ENCODE measurements around the gene TOM1L1.

The TOM1L1 gene

DNA sequence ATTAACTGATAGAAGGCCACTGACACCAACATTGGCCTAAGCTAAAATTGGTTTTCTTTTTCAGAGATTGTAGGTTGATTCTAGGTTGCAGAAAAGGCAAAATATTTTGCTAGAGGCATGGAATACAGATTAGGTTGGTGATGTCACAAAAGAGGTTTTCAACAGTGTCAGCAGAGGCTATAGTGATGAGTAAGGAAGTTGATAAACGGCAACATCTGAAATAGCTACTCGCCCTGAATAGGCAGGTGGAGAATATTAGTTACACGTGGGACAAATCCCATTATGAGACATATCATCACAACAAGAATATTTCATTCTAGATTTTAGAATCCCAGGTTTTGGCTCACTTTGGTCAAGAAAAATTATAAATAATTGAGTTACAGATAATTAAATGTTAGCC is 1.5 kb upstream of the TOM1L1 start:
- DNase-seq, result no peak

DNA sequence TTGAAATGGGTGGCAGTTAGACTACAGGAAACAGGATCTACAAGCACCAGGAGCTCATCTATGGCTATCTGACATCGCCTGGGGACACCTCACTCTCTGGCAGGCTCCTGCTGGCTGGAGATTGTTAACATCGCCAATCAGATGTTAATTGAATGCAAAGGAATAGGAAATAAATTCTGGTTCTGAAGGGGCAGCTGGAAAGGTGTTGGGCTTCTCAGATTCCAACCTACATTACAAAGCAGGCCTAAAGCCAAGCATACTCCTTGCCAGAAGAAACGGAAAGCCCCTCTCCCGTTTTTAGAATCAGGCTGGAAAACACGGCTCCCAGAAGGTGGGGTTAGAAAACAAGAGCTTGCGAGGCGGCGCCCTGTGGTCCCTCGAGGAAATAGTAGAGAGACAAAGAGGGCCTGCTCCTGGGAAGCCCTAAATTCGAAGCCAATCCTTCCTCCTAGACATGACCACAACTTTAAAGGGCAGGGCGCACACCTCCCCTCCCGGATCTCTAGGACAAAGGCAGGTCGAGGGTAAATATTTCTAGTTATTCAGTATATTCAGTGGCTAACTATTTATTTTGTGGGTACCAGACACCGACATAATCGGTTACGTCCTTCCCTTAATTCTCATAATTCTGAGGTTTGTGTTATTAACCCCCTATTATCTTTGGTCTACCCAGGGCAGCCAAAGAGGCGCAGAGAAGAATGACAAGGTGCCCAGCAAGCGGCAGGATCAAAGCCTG is 763 bp upstream of the TOM1L1 start:
- peak; percentile 55 to 65 for DNase-seq

DNA sequence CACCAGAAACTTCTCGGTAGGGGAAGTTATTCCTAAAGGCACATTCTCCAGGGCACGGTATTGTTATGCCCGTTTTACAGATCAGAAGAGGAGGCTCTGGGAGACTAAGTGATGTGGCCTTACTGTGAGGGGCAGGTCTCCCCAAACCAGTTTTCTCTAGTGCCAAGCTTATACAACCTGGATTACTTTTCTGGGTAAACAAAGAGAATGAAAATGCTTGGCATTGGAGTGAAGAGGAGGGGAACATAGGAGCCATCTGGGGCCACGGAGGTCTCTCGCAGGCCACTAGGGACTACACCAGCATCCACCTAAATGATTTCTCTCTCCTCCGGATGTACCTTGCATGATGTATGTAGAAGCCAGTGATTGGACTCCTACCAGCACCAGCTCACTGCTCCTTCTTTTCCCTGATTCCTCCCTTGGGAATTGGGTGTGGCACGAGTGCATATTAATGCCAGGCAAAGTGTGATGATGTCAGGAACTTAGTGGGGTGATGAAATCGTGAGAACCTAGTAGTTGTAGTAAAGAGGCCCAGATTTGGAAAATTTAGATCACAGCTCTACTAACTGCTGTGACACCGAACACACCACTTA is 674 bp downstream of the TOM1L1 start:
- peak; percentile 39 to 67 for DNase-seq

DNA sequence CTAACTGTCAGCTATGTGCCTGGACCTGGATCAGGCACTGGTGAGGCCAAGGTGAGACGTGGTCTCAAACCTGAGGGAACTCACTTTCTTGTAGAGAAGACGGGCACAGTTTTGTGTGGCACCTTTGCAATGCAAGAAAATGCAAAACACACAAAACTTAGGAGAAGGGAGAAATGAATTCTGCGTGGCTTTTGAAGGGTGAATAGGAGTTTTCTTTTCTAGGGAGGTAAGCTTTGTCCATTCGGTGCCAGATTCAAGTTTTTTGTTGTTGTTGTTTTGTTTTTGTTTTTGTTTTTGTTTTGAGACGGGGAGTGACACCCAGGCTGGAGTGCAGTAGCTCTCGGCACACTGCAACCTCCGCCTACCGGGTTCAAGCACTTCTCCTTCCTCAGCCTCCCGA is 1.4 kb downstream of the TOM1L1 start:
- no peak for DNase-seq

DNA sequence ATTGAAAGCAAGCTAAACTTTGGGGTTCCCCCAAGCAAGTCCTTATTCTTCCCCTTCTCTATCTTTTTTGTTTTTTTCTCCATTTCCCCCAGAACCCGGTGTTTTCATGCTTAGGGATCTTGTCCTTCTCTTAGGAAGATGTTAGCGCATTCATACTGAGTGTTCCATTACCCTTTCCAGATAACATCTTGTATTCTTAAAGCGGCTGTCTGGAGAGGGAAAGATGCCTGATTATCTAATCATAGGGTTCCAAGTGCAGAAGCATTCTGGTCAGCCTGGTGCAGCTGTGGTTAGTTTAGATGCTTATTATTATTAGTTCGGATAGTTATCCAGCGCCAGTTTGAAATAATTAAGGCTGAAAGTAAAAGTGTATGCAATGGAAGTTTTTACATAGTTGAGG is 2.0 kb downstream of the TOM1L1 start:
- DNase-seq, result no peak

DNA sequence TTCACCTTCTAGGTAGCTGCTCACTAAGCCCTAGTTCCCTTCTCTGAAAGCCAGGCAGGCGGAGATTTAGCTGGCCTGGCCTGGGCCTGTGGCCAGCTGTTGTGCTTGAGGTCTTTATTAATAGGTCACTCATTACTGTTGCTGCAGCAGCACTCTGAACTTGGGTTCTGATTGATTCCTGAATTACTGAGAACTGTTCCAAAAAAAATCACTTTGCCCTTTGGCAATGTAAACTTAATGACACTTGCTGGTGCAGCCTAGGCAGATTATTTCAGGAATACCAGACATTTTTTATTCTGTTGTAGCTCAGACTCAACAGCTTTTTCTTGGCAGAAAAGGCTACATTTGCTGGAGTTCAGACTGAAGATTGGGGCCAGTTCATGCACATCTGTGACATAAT is 2.7 kb downstream of the TOM1L1 start:
- no peak for DNase-seq

DNA sequence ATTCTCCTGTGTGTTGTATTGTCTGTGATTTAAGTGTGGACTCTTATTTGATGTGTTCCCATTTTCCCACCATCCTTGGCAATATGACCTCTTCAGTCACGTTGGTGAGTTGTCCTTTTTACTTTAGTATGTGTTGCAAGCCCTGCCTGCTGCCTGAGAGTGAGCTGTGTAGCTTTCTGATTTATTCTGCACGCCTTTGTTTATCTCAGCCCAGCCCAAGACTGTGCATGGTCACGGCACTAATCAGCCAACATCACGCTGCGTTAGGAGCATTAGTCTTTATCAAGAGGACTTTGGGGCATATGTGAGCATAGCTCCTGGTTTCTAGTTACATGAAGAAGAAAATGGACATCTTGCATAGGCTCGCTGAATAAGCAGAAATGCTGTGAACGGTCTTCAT is 6.0 kb downstream of the TOM1L1 start:
- no peak for DNase-seq

DNA sequence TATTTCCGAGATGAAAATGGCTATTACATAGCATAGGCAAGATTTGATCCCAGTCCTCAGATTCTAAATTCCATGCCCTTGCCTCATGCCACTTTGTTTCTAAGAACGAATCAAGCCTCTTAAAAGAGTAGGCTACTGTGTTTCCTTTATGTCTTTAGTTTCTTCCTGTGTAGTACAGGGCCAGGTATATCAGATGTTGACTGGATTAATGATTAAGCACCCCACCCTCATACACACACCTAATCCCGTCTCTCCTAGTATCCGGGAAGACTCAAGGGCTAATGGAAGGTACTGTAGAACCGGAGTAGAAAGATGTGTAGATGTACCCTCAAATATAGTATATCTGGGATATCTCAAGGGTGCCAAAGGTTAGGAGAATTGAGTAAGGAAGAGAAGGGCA is 6.7 kb downstream of the TOM1L1 start:
- DNase-seq, result no peak

DNA sequence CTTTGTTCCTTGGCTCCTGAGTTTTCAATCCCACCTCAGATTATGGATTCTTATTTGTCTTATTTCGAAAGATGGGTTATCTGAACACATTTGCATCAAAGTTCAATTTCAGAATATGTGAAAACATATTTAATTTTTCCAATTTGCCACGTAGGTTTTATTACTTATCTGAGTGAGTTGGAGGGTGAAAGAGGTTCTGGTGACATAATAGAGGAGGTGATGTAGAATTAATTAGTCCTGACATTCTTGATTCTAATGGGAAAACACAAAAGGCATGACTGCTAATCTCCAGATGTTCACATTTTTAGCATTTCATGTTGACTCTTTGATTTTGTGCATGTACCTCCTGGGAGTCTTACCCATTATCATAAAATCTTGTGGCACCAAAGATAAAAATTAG is 9.1 kb downstream of the TOM1L1 start:
- no peak for DNase-seq

DNA sequence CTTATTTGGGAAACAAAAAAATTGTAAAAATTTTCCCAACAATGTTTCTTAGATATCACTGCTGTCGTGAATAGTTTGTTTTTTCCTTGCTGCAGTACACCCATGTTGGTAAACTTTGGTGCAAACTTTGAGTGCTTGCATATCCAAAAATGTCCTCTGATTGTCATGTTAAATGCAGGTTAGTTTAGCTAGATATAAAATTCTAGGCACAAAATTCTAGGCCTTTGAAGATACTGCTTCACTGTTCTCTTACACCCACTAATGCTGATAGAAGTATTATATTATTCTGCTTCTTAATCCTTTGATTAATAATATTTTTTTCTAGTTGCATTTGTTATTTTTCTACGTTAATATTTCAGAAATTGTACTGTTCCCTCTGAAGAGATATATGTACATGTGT is 16.1 kb downstream of the TOM1L1 start:
- DNase-seq, result no peak

DNA sequence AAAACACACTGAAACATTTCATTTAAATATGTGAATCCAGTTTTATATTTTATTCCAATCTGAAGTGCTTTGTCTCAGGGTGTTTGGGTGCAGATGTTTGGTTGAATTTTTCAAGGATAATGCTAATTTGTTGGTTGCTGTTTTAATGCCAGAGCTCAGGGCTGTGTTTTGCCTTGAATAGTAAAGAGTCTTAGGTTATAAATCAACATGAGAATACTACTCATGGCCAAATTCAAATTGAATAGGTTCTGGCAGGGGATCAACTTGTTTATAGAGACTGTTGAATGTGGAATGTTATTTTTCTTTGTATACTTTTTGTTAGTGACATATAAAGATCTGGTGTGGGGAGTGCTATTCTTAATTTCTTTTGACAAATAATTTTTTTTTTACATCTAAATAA is 18.8 kb downstream of the TOM1L1 start:
- no peak for DNase-seq

DNA sequence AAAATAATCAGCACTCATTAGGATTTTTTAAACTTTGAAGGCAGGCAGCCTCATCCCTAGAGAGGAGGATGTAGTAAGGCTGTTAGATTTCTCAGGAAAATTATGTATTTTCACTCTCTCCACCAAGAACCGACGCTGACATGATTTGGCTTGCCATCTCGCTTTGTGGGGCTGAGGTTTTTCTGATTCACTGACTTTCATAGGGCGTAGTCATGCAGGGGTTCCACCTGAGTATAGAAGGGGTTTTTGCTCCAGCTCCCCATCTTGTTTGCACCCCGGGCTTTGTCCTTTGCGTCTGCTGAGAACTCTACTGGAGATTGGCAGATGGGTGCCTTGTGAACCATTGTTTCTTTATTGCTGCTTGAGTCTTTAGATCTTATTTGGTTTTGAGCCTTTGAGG is 20.2 kb downstream of the TOM1L1 start:
- DNase-seq, result no peak

DNA sequence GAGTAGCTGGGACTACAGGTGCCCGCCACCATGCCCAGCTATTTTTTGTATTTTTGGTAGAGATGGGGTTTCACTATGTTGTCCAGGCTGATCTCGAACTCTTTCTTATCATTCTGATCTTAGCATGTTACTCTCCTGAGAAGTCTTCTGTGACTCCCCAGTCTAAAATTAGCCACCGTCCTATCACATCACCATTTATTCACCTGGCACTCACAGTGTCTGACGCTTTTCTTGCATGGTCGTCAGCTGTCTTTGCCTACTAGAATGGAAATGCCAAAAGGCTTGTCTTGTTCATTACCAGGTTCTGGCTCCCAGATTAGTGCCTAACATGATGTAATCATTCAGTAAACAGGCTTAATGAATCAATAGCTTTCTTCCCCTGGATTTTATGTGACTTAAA is 23.8 kb downstream of the TOM1L1 start:
- DNase-seq, result no peak

DNA sequence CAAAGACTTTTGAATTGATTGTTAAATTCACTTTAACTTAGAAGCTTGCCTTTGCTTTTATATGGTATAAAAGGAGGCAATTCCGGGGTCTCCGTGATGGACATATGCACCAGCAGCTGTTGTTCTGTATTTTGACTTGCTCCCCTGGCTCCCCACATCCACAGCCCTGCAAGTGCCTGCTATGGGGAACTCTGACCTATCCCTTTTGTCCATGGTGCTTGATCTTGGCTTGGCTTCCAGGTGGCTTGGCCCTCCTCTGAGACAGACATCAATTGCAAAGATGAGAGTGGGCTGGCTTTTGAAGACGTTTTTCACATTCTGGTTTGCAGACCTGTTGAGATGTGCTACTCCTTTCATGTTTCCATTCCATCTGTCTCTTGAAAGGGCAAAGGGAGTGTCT is 26.9 kb downstream of the TOM1L1 start:
- DNase-seq, result no peak

DNA sequence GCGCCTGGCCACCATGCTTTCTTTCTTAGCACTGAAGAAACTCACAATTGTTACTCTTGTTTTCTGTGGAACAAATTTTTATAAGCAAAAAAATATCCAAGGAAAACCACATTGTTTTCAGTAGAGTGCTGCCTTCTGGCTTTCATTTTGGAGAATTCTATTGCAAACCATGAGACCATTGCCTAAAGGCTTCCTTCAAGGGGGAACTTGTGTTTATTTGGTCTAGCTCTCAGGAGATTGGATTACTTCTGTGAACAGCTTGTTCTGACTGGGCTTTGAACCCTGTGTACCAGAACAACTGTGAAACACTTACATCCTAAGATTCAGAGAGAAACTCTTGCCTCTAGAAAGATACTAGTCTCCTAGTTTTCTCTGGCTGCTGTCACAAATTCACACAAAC is 32.1 kb downstream of the TOM1L1 start:
- no peak for DNase-seq

DNA sequence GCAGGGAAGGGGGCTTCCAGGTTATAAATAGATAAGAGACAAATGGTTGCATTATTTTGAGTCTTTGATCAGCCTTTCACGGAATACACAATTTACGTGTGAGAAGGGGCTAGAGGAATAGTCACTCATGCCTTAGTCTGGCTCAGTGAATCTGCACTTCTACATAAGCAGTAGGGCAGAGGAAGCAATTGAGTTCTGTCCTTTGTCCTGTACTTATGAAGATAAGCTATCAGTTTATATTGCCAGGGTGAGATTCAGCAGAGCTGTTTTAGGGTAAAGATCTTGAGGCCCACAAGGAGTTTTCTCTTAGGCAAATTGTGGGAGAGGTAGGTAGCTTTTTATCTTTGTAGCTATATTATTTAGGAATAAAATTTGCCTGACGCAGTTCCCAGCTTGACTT is 33.3 kb downstream of the TOM1L1 start:
- DNase-seq, result no peak

DNA sequence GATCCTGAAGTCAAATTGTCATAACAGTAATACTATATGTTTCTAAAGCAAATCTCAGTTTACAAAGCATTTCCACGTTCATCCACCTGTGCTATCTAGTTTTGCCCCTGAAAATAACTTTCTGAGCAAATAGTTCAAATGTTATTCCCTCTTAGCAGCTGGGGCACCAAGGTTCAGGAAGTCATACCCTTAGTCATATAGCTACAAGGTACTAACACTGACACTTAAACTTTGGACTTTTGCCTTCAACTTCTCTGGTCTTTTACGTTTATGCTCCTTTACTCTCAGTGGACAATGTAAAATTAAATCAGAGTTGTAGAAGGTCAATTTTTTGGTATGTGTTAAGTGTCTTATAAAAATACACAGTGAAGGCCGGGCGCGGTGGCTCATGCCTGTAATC is 34.8 kb downstream of the TOM1L1 start:
- no peak for DNase-seq

DNA sequence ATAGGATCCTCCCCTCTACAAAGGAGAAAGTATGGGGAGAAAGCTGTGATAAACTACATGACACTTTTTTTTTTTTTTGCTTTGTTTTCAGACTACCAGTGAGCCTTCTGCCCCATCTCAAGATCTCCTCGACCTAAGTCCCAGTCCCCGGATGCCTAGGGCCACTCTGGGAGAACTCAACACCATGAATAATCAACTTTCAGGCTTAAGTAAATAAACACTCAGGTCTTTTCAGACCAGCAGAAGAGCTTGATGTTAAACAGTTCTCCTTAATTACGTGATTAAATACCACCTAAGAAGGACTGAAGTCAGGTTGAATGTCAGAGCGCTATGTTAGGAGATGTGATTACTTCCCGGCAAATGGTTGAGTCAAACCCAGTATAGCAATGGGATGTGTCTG is 36.4 kb downstream of the TOM1L1 start:
- DNase-seq, result no peak

DNA sequence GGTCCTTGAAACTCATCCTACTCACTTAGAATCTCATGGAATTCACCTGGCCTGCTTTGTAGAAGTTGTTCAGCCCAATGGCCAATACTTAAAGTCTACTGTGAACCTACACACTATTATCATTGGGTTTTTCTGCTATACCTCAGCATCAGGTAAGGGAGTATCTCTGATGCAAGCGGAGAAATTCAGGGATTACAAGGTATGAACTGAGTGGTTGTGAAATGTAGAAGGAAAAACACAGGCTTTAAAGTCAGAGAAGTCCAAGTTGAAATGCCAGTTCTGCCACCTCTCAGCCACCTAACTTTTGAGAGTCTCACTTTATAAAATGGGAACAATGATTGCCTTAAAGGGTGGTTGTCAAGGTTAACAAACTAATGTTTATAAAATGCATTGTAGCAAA is 36.8 kb downstream of the TOM1L1 start:
- no peak for DNase-seq

DNA sequence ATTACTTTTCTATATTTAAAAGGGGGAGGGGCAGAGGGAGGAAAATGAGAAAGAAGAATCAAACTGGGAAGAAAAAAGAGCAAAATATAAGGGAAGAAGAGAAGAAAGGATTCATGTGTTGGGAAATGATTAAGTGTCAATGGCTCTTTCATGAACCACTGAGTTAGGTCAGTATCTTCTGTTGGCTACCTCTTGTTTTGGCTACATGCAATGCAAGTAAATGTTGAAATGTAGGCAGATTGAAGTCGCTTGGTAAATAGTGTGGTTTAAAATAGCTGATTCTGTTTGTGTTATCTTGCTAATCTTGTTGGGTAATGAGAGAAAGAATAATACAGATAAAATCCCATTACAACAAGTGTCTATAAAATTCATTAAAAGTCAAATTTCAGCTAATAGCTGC is 40.6 kb downstream of the TOM1L1 start:
- DNase-seq, result no peak

DNA sequence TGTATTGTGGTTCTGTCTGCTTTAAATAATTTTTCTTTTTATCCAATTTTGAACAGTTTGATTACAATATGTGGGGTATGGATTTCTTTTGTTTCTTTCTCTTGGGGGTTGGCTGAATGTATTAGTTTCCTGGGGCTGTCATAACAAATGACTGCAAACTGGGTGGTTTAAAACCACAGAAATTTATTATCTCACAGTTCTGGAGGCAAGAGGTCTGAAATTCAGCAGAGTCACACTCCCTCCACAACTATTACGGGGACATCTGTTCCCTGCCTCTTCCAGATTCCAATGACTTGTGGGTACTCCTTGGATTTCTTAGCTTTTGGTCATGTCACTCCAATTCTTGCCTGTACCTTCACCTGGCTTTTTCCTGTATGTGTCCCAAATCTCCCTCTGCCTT is 44.1 kb downstream of the TOM1L1 start:
- DNase-seq, result no peak

DNA sequence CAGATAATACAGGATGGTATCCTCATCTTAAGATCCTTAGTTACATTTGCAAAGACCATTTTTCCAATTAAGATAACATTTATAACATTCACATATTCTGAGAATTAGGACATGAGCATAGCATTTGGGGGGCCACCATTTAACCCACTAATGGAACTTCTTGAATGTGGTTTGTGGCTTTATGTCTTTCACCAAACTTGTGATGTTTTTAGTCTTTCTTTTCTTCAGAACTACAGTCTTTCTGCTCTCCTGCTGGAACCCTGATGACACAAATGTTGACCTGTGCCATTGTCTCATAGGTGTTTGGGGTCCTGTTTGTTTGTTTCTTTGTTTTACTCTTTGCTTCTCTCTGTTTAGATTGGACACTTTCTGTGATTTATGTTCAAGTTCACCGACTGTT is 44.6 kb downstream of the TOM1L1 start:
- no peak for DNase-seq

DNA sequence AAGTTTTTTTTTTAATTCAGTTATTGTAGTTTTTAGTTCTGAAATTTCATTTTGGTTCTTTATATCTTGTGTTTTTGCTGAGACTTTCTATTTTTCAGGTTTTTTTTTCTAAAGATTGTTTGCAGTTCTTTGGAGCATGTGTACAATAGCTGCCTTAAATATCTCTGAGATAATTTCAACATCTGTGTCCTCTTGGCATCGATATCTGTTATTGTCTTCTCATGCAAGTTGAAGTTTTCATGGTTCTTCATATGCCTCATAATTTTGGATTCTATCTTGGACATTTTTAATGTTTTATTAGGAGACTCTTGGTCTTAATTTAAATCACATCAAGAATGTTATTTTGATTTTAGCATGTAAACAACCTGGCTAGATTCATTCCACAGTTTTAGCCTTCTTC is 45.0 kb downstream of the TOM1L1 start:
- DNase-seq, result no peak

DNA sequence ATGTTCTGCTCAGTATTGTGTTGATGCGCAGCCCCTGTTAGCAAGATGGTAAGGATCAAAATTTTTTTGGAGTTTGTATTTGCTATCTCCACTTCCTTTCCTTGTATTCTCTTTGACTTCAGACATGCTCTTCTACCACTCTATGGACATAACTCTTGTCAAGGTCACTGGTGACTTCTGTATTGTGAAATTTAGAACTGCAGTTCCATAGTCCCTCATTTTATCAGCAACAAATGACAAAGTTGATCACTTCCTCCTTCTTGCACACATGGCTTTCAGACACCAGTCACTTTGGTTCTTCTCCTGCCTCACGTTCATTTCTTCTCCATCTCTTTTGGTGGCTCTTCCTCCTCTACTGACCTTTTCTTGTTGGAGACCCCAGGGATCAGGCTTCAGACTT is 46.7 kb downstream of the TOM1L1 start:
- DNase-seq, result no peak

DNA sequence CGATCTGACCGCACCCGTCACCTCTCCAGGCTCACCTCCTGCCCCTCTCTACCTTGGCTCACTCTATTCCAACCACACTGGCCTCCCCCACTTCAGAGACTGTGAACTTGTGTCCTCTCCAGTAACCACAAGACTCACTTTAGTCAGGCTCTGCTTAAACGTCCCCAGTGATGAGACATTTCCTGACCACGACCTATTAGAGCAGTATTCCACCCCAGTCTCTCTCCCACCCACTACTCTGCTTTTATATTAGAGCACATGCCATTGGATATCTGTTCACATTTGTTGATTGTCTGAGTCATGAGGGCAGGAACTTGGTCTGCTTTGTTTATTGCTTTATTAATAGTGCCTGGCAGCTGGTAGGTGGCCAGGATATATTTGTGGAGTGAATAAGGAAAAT is 47.7 kb downstream of the TOM1L1 start:
- no peak for DNase-seq

Data from NCI-H526 (cell line).